ENCODE data around the gene LIPC.

DNA sequence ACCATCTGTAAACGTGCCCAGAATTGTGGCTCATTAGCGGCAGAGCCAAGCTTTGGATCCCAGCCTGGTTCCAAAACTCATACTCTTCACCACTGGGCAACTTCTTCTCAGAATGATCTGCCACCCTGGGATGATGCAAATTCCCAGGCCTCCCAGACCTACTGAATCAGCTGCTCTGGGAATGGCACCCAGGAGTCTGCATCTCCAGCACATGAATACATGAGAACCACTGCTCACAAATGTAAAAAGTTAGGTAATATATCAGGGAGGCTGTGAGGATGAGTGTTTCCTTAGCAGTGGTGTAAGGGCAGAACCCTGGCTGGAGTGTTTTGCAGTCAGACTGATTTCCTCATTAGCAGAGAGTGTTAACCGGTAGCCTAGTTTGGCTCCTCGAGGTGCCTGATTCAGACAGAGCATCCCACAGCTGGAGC, 94.2 kb downstream of the LIPC start:
- no peak for TF ChIP-seq EZH2phosphoT487 (IDR thresholded peaks at IDR 0.05; ENCODE audit: insufficient read depth, low read depth)
- no peak for TF ChIP-seq EZH2 (IDR thresholded peaks at IDR 0.05; ENCODE audit: insufficient read depth, poor library complexity, severe bottlenecking)

Measured in GM23248 (cell line).